ENCODE measurements around the gene SNX30. TPM values are rescaled to one million over a fixed set of nuclear protein-coding genes. Genes with fewer than 3 reads are reported as not detected.
A peak's percentile ranks its signal among the peaks of the same experiment; 100 is the strongest.

SNX30 gene
- total RNA-seq, 2 experiments from 2014 or later, result 13.5 to 19.8 TPM

DNA sequence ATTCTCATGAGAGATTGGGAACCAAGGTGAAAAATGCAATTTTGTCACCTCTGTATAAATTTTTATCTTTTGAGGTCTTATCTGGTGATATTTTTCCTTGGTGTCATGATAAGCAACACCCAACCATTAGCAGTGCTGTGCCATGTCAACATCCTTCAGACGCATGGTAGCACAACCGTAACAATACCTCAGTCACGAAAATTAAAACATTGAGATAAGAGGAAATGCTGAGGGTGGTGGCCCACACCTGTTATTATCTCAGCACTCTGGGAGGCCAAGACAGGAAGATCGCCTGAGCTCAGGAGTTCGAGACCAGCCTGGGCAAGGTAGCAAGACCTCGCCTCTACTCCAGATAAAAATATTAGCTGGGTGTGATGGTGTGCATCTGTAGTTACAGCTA is 107.4 kb downstream of the SNX30 start:
- TF ChIP-seq EZH2phosphoT487 (IDR thresholded peaks at IDR 0.05; ENCODE audit: borderline replicate concordance, low read depth, low read length), result no peak
- TF ChIP-seq CTCF (conservative IDR thresholded peaks at IDR 0.05; ENCODE audit: low read length), result no peak
- ChIA-PET POLR2A (interaction anchor here (0.6 kb wide), 1 partner anchor 226 kb away, joined by 3 read pairs; no protein-coding TSS in a partner anchor), CTCF (ENCODE audit: unreplicated experiment) (no interaction called here)
- Histone ChIP-seq H3K9me3 (ENCODE audit: low read length) (no peaks in the 10 kb centered on the region), H3K4me2 (ENCODE audit: low read length) (no peak overlapping the region), H4K20me1 (ENCODE audit: insufficient read depth, low read length) (no peaks in the 10 kb centered on the region), H3K4me1 (ENCODE audit: insufficient read depth, low read length, poor library complexity, severe bottlenecking) (peaks cover 25% of the 10 kb centered on the region), H3K27ac (ENCODE audit: low read depth, low read length, poor library complexity, severe bottlenecking) (no peak overlapping the region), H3K79me2 (ENCODE audit: insufficient read depth, low read depth, low read length) (no peaks in the 10 kb centered on the region), H3K36me3 (ENCODE audit: insufficient read depth, low read length) (no peaks in the 10 kb centered on the region), H3K4me3 (ENCODE audit: low read depth, low read length, poor library complexity, severe bottlenecking) (no peak overlapping the region), H2AFZ (ENCODE audit: low read length) (no peak overlapping the region), H3K9me2 (ENCODE audit: insufficient read depth, low read length) (no peaks in the 10 kb centered on the region)
- intact Hi-C loops (cut with micrococcal nuclease; ENCODE audit: unreplicated experiment), result no loop called here
- DNase-seq (ENCODE audit: low spot score), result peak; percentile 21
- BruUV-seq (replicated peaks), result no TSS peak

DNA sequence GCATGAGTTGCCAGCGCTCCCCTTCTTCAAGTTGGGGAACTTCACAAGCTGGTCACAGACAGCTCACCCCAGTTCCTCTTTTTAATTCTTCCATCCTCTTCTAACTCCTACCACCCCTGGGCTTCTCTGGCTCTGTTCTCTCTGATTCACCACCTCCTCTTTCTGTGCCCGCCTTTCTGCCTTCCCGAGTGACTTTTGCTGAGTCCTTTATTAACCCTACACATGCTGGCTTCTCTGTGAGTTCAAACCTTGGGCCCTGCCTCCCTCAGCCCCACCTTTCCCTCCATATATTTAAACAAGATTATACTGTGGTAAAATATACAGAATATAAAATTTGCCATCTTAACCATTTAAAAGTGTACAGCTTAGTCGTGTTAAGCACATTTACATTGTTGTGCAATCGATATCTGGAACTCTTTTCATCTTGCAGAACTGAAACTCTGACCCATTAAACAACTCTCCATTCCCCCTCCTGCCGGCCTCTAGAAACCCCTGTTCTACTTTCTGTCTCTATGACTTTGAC is 108.1 kb downstream of the SNX30 start:
- H3K36me3 ChIP-seq (ENCODE audit: insufficient read depth, low read length), result no peaks in the 10 kb centered on the region
- DNase-seq (ENCODE audit: low spot score), result peak; percentile 53
- no peak overlapping the region for H3K4me3 ChIP-seq (ENCODE audit: low read depth, low read length, poor library complexity, severe bottlenecking)
- no peak overlapping the region for H2AFZ ChIP-seq (ENCODE audit: low read length)
- no peaks in the 10 kb centered on the region for H3K9me3 ChIP-seq (ENCODE audit: low read length)
- H3K4me1 ChIP-seq (ENCODE audit: insufficient read depth, low read length, poor library complexity, severe bottlenecking), result peaks cover 32% of the 10 kb centered on the region
- 0 out of 2 replicates have a peak overlapping the region, but pooled peaks have one; percentile 14 for H3K4me2 ChIP-seq (ENCODE audit: low read length)
- ChIA-PET CTCF (ENCODE audit: unreplicated experiment) (no interaction called here), POLR2A (interaction anchor here (0.7 kb wide), 1 partner anchor 21 kb away, joined by 3 read pairs; no protein-coding TSS in a partner anchor)
- no TSS peak for BruUV-seq (replicated peaks)
- H3K27ac ChIP-seq (ENCODE audit: low read depth, low read length, poor library complexity, severe bottlenecking), result no peak overlapping the region
- H3K79me2 ChIP-seq (ENCODE audit: insufficient read depth, low read depth, low read length), result no peaks in the 10 kb centered on the region
- no peaks in the 10 kb centered on the region for H3K9me2 ChIP-seq (ENCODE audit: insufficient read depth, low read length)
- 0 out of 2 replicates have a peak, but pooled peaks cover 3% of the 10 kb centered on the region for H4K20me1 ChIP-seq (ENCODE audit: insufficient read depth, low read length)
- intact Hi-C loops (cut with micrococcal nuclease; ENCODE audit: unreplicated experiment), result no loop called here
- TF ChIP-seq EZH2phosphoT487 (IDR thresholded peaks at IDR 0.05; ENCODE audit: borderline replicate concordance, low read depth, low read length), result no peak
- TF ChIP-seq CTCF (conservative IDR thresholded peaks at IDR 0.05; ENCODE audit: low read length), result no peak

DNA sequence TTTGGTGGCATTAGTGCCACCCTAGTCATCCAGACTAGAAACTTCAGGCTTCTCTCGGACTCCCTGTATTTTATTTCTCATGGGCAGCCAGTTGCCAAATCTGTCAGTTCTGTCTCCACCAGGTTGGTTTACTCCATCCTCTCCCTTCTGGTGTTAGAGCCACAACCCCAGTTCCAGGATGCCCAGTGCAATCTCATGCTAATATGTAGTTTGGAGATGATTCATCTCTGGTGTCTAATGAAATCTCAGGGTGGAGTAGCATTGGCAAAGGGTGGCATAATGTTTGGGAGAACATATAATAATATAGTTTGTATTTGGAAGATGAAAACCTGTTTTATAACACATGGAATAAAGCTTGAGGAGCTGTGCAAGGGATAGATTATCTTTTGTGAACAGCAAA is 109.9 kb downstream of the SNX30 start:
- TF ChIP-seq EZH2phosphoT487 (IDR thresholded peaks at IDR 0.05; ENCODE audit: borderline replicate concordance, low read depth, low read length) (no peak), CTCF (conservative IDR thresholded peaks at IDR 0.05; ENCODE audit: low read length) (no peak)
- no peak for DNase-seq (ENCODE audit: low spot score)

More for the DNA sequence above, 109.9 kb downstream of the SNX30 start:
- no peaks in the 10 kb centered on the region for H3K9me2 ChIP-seq (ENCODE audit: insufficient read depth, low read length)
- H3K4me3 ChIP-seq (ENCODE audit: low read depth, low read length, poor library complexity, severe bottlenecking), result no peak overlapping the region
- no peaks in the 10 kb centered on the region for H3K9me3 ChIP-seq (ENCODE audit: low read length)
- peaks cover 33% of the 10 kb centered on the region for H3K4me1 ChIP-seq (ENCODE audit: insufficient read depth, low read length, poor library complexity, severe bottlenecking)
- ChIA-PET POLR2A (interaction anchor here (0.5 to 0.6 kb wide), 2 partner anchors 9 to 623 kb away, joined by 3 to 9 read pairs; no protein-coding TSS in a partner anchor), CTCF (ENCODE audit: unreplicated experiment) (interaction anchor here (1.1 kb wide), 1 partner anchor 43 kb away, joined by 3 read pairs; no protein-coding TSS in a partner anchor)
- no peak overlapping the region for H2AFZ ChIP-seq (ENCODE audit: low read length)
- intact Hi-C loops (cut with micrococcal nuclease; ENCODE audit: unreplicated experiment), result no loop called here
- no peaks in the 10 kb centered on the region for H3K79me2 ChIP-seq (ENCODE audit: insufficient read depth, low read depth, low read length)
- H3K36me3 ChIP-seq (ENCODE audit: insufficient read depth, low read length), result no peaks in the 10 kb centered on the region
- H3K27ac ChIP-seq (ENCODE audit: low read depth, low read length, poor library complexity, severe bottlenecking), result no peak overlapping the region
- 0 out of 2 replicates have a peak, but pooled peaks cover 7% of the 10 kb centered on the region for H4K20me1 ChIP-seq (ENCODE audit: insufficient read depth, low read length)
- H3K4me2 ChIP-seq (ENCODE audit: low read length), result no peak overlapping the region
- BruUV-seq (replicated peaks), result no TSS peak
